Spinal cord (tissue), 10 donors: ENCODE results near the gene VPREB3. TPM values are rescaled to one million over a fixed set of nuclear protein-coding genes. Genes with fewer than 3 reads are reported as not detected.
A peak's percentile ranks its signal among the peaks of the same experiment; 100 is the strongest.
"Not testable (repeated sequence)": the region's sequence is repeated elsewhere in the genome, so short reads cannot be mapped to it uniquely, and the experiment has no call there.

Experiments used
- DNase-seq, 6 donors: peaks; one replicate each; pipeline versions ENCODE4 v3.0.0 to v3.0.0-alpha.2; 2013 to 2015; ENCODE audit warnings: low spot score in 6 of 6, low read depth in 4 of 6
- H3K27ac ChIP-seq: one replicate; pipeline ENCODE4 v1.5.1; 2013; ENCODE audit warnings: low read depth, low read length, control low read depth
- H3K27me3 ChIP-seq: one replicate; pipeline ENCODE4 v1.6.1; 2013; ENCODE audit warnings: low read length; ENCODE audit not compliant: control insufficient read depth, insufficient read depth
- H3K36me3 ChIP-seq: one replicate; pipeline ENCODE4 v1.6.1; 2013; ENCODE audit warnings: low read length; ENCODE audit not compliant: control insufficient read depth, insufficient read depth
- H3K4me1 ChIP-seq: one replicate; pipeline ENCODE4 v1.6.1; 2013; ENCODE audit warnings: low read length; ENCODE audit not compliant: control insufficient read depth, insufficient read depth
- H3K4me3 ChIP-seq: one replicate; pipeline ENCODE4 v1.5.1; 2013; ENCODE audit warnings: low read depth, low read length, control low read depth
- H3K9me3 ChIP-seq: one replicate; pipeline ENCODE4 v1.6.1; 2013; ENCODE audit warnings: low read length; ENCODE audit not compliant: control insufficient read depth, insufficient read depth
- WGBS: methylation state at CpG from one replicate; pipeline ENCODE4 v1.1.5; 2013; ENCODE audit warnings: missing lambda C conversion rate; ENCODE audit not compliant: insufficient coverage; 5-methylcytosine and 5-hydroxymethylcytosine counted together
- polyA plus RNA-seq, 2 donors: library from polyadenylated mRNA; unstranded; fragments of 120-200 nt; gene quantifications; one replicate each; pipeline ENCODE4 v1.2.1, GENCODE V29; 2013; ENCODE audit not compliant: insufficient read length in 2 of 2
- total RNA-seq, 2 donors: library from RNA; depleted of rRNA in 1 of 2; stranded (reverse); fragments of 120-200 nt in 1 of 2; fragments of >200 nt in 1 of 2; gene quantifications; one replicate each; pipeline versions ENCODE4 v1.2.3 to v1.2.4, GENCODE V29; 2013 to 2014
- donor health status: healthy.

Gene VPREB3
- total and polyA plus RNA-seq, 4 donors: 0.33 to 1.2 (median 0.89) TPM; not detected in 1

GRCh38 chr22:23744485-23744884 lies 9.7 kb downstream of the VPREB3 start:
- Histone ChIP-seq H3K4me3 (no peak overlapping the region), H3K4me1 (peaks cover 7% of the 10 kb centered on the region), H3K36me3 (peaks cover 40% of the 10 kb centered on the region), H3K27me3 (no peaks in the 10 kb centered on the region), H3K27ac (no peak overlapping the region), H3K9me3 (no peaks in the 10 kb centered on the region)
- no peak for DNase-seq
- WGBS: 96% methylated on average over 12 of the region's 14 CpGs

GRCh38 chr22:23744001-23744400 lies 10.2 kb downstream of the VPREB3 start:
- Histone ChIP-seq H3K36me3 (peaks cover 40% of the 10 kb centered on the region), H3K27ac (no peak overlapping the region)

GRCh38 chr22:23743303-23743705 lies 10.9 kb downstream of the VPREB3 start:
- peak overlapping the region; percentile 35 for H3K27ac ChIP-seq
- H3K4me1 ChIP-seq: peaks cover 7% of the 10 kb centered on the region
- no peak overlapping the region for H3K4me3 ChIP-seq
- no peaks in the 10 kb centered on the region for H3K27me3 ChIP-seq
- H3K9me3 ChIP-seq: no peaks in the 10 kb centered on the region
- DNase-seq: peak in 1 of 6 donors; percentile 81
- WGBS: 33% methylated on average over 2 of the region's 2 CpGs
- peaks cover 40% of the 10 kb centered on the region for H3K36me3 ChIP-seq

More at GRCh38 chr22:23744001-23744400, 10.2 kb downstream of the VPREB3 start:
- H3K4me1 ChIP-seq: peaks cover 7% of the 10 kb centered on the region
- H3K9me3 ChIP-seq: no peaks in the 10 kb centered on the region
- DNase-seq: no peak
- H3K27me3 ChIP-seq: no peaks in the 10 kb centered on the region
- H3K4me3 ChIP-seq: no peak overlapping the region
- 93% methylated on average over 12 of the region's 13 CpGs for WGBS

GRCh38 chr22:23742505-23743264 lies 11.5 kb downstream of the VPREB3 start:
- H3K27me3 ChIP-seq: no peaks in the 10 kb centered on the region
- DNase-seq: no peak
- H3K9me3 ChIP-seq: no peaks in the 10 kb centered on the region
- no peak overlapping the region for H3K4me3 ChIP-seq
- H3K4me1 ChIP-seq: peaks cover 7% of the 10 kb centered on the region
- peaks cover 40% of the 10 kb centered on the region for H3K36me3 ChIP-seq
- H3K27ac ChIP-seq: peak overlapping the region; percentile 35
- WGBS: 67% methylated on average over 4 of the region's 7 CpGs

- peaks cover 5% of the 10 kb centered on the region for H3K4me1 ChIP-seq
- no peaks in the 10 kb centered on the region for H3K9me3 ChIP-seq
- DNase-seq: no peak
- peaks cover 18% of the 10 kb centered on the region for H3K36me3 ChIP-seq
- H3K4me3 ChIP-seq: no peak overlapping the region
- H3K27ac ChIP-seq: no peak overlapping the region
- H3K27me3 ChIP-seq: no peaks in the 10 kb centered on the region
These were observed 16.5 kb downstream of the VPREB3 start for GRCh38 chr22:23737696-23738095.

GRCh38 chr22:23728108-23728507 lies 26.1 kb downstream of the VPREB3 start:
- H3K4me1 ChIP-seq, DNase-seq, H3K36me3 ChIP-seq, H3K9me3 ChIP-seq, H3K4me3 ChIP-seq, H3K27ac ChIP-seq, H3K27me3 ChIP-seq: not testable (repeated sequence)
- 100% methylated on average over 1 of the region's 4 CpGs for WGBS

- 95% methylated on average over 1 of the region's 2 CpGs for WGBS
- no peaks in the 10 kb centered on the region for H3K36me3 ChIP-seq
- H3K4me1 ChIP-seq: peaks cover under 1% of the 10 kb centered on the region
- no peak overlapping the region for H3K4me3 ChIP-seq
- no peaks in the 10 kb centered on the region for H3K9me3 ChIP-seq
- no peak overlapping the region for H3K27ac ChIP-seq
- H3K27me3 ChIP-seq: no peaks in the 10 kb centered on the region
- no peak for DNase-seq
These were observed 31.5 kb downstream of the VPREB3 start for GRCh38 chr22:23722724-23723123.

GRCh38 chr22:23722160-23722559 lies 32.1 kb downstream of the VPREB3 start:
- Histone ChIP-seq H3K4me3 (no peak overlapping the region), H3K9me3 (no peaks in the 10 kb centered on the region), H3K27ac (no peak overlapping the region), H3K4me1 (peaks cover 6% of the 10 kb centered on the region), H3K27me3 (no peaks in the 10 kb centered on the region), H3K36me3 (no peaks in the 10 kb centered on the region)
- WGBS: no CpG with 5 or more reads among the region's 4 CpGs
- no peak for DNase-seq

- no peaks in the 10 kb centered on the region for H3K36me3 ChIP-seq
- no peaks in the 10 kb centered on the region for H3K9me3 ChIP-seq
- no peak overlapping the region for H3K27ac ChIP-seq
- no peak for DNase-seq
- H3K4me1 ChIP-seq: peaks cover 16% of the 10 kb centered on the region
- no peaks in the 10 kb centered on the region for H3K27me3 ChIP-seq
- WGBS: 93% methylated on average over 3 of the region's 6 CpGs
- no peak overlapping the region for H3K4me3 ChIP-seq
These were observed 33.4 kb downstream of the VPREB3 start for GRCh38 chr22:23720855-23721254.
